ENCODE data around the gene OR2H1. TPM values are rescaled to one million over a fixed set of nuclear protein-coding genes. Genes with fewer than 3 reads are reported as not detected.

OR2H1 gene
- polyA plus RNA-seq, 1 donor (not counting 4 experiments of a cell fraction or from before 2014, with no cell fraction given), result not detected

DNA sequence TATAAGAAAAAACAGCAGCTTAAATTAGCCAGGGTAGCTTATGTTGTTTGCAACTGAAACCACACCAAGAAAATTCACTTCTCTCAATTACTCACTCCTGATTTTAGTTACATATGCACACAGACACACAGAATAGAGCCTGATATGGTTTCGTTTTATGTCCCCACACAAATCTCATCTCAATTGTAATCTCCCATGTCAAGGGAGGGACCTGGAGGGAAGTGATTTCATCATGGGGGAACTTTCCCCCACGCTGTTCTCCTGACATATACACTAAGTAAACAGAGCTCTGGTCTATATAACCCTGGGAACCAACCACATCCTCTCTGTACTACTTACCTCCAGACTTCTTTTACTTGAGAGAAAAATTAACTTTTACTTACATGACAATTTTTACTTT, 32.4 kb upstream of the OR2H1 start:
- Histone ChIP-seq H3K4me2 (ENCODE audit: control insufficient read depth, extremely low read depth, insufficient read depth, low read depth, low read length) (no peak overlapping the region), H4K20me1 (ENCODE audit: control insufficient read depth, extremely low read depth, insufficient read depth, low read length) (no peaks in the 10 kb centered on the region), H3K9me1 (ENCODE audit: control insufficient read depth, extremely low read depth, insufficient read depth, low read length) (no peaks in the 10 kb centered on the region), H2AFZ (ENCODE audit: control insufficient read depth, low read length) (no peak overlapping the region), H3K36me3 (ENCODE audit: control insufficient read depth in 2 of 2, extremely low read depth in 1 of 2, insufficient read depth in 2 of 2, low read length in 2 of 2) (no peaks in the 10 kb centered on the region), H3K4me1 (ENCODE audit: control insufficient read depth, extremely low read depth, insufficient read depth, low read length) (no peaks in the 10 kb centered on the region), H3K9me3 (ENCODE audit: control insufficient read depth, low read depth, low read length) (no peaks in the 10 kb centered on the region), H3K27me3 (ENCODE audit: control insufficient read depth, extremely low read depth, insufficient read depth, low read length) (no peaks in the 10 kb centered on the region), H3K27ac (ENCODE audit: control insufficient read depth, insufficient read depth, low read length) (no peak overlapping the region), H3K9ac (ENCODE audit: control insufficient read depth, extremely low read depth, insufficient read depth, low read length) (no peak overlapping the region), H3K4me3 (ENCODE audit: control insufficient read depth in 2 of 3, extremely low read depth in 1 of 3, insufficient read depth in 2 of 3, low read depth in 1 of 3, low read length in 3 of 3) (no peak overlapping the region), H3K79me2 (ENCODE audit: control insufficient read depth, insufficient read depth, low read length) (no peaks in the 10 kb centered on the region)
- no peak for DNase-seq (ENCODE audit: low read depth, low spot score)
- FAIRE-seq, result no peak
- dilution Hi-C loops (cut with MboI; ENCODE audit: extremely low pct_ligation_motif_present, low sequenced_read_pairs), result no loop called here
- TF ChIP-seq, protein P1, sequence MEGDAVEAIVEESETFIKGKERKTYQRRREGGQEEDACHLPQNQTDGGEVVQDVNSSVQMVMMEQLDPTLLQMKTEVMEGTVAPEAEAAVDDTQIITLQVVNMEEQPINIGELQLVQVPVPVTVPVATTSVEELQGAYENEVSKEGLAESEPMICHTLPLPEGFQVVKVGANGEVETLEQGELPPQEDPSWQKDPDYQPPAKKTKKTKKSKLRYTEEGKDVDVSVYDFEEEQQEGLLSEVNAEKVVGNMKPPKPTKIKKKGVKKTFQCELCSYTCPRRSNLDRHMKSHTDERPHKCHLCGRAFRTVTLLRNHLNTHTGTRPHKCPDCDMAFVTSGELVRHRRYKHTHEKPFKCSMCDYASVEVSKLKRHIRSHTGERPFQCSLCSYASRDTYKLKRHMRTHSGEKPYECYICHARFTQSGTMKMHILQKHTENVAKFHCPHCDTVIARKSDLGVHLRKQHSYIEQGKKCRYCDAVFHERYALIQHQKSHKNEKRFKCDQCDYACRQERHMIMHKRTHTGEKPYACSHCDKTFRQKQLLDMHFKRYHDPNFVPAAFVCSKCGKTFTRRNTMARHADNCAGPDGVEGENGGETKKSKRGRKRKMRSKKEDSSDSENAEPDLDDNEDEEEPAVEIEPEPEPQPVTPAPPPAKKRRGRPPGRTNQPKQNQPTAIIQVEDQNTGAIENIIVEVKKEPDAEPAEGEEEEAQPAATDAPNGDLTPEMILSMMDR (optimal IDR thresholded peaks at IDR 0.05 in 1 of 3, IDR thresholded peaks at IDR 0.05 in 1 of 3, conservative IDR thresholded peaks at IDR 0.05 in 1 of 3; ENCODE audit: extremely low read depth in 1 of 3, insufficient read depth in 2 of 3, low read length in 3 of 3), result no peak
- TF ChIP-seq EZH2 (IDR thresholded peaks at IDR 0.05; ENCODE audit: low read length), result no peak

DNA sequence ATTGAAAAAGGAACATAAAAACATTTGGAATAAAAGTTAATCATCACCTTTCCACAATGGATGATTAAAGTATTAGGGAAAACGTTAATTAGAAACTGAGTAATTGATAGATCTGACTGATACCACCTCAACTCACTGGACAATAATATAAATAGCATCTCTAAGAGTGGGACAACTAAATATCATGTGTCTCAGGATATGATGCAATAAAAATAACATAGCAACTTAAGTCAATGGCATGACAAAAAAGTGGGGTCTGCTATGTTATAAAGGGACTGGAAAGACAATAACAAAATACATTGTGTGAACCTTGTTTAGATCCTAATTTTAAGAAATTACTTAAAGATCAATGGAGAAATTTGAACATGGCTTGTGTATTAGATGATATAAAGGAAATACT, 31.9 kb upstream of the OR2H1 start:
- Histone ChIP-seq H4K20me1 (ENCODE audit: control insufficient read depth, extremely low read depth, insufficient read depth, low read length) (no peaks in the 10 kb centered on the region), H2AFZ (ENCODE audit: control insufficient read depth, low read length) (no peak overlapping the region), H3K9ac (ENCODE audit: control insufficient read depth, extremely low read depth, insufficient read depth, low read length) (no peak overlapping the region), H3K27ac (ENCODE audit: control insufficient read depth, insufficient read depth, low read length) (no peak overlapping the region), H3K4me3 (ENCODE audit: control insufficient read depth in 2 of 3, extremely low read depth in 1 of 3, insufficient read depth in 2 of 3, low read depth in 1 of 3, low read length in 3 of 3) (no peak overlapping the region), H3K4me1 (ENCODE audit: control insufficient read depth, extremely low read depth, insufficient read depth, low read length) (no peaks in the 10 kb centered on the region), H3K9me3 (ENCODE audit: control insufficient read depth, low read depth, low read length) (no peaks in the 10 kb centered on the region), H3K36me3 (ENCODE audit: control insufficient read depth in 2 of 2, extremely low read depth in 1 of 2, insufficient read depth in 2 of 2, low read length in 2 of 2) (no peaks in the 10 kb centered on the region), H3K27me3 (ENCODE audit: control insufficient read depth, extremely low read depth, insufficient read depth, low read length) (no peaks in the 10 kb centered on the region), H3K4me2 (ENCODE audit: control insufficient read depth, extremely low read depth, insufficient read depth, low read depth, low read length) (no peak overlapping the region), H3K79me2 (ENCODE audit: control insufficient read depth, insufficient read depth, low read length) (no peaks in the 10 kb centered on the region), H3K9me1 (ENCODE audit: control insufficient read depth, extremely low read depth, insufficient read depth, low read length) (no peaks in the 10 kb centered on the region)
- no peak for FAIRE-seq
- TF ChIP-seq, protein P1 (optimal IDR thresholded peaks at IDR 0.05 in 1 of 3, IDR thresholded peaks at IDR 0.05 in 1 of 3, conservative IDR thresholded peaks at IDR 0.05 in 1 of 3; ENCODE audit: extremely low read depth in 1 of 3, insufficient read depth in 2 of 3, low read length in 3 of 3), result no peak
- no peak for TF ChIP-seq EZH2 (IDR thresholded peaks at IDR 0.05; ENCODE audit: low read length)
- dilution Hi-C loops (cut with MboI; ENCODE audit: extremely low pct_ligation_motif_present, low sequenced_read_pairs), result no loop called here
- DNase-seq (ENCODE audit: low read depth, low spot score), result no peak

Data from keratinocyte (primary cell).